ENCODE measurements around the gene PTPRM. TPM values are rescaled to one million over a fixed set of nuclear protein-coding genes. Genes with fewer than 3 reads are reported as not detected.

The PTPRM gene
- total and polyA plus RNA-seq, 2 experiments from 2014 or later, result 30.9 to 62.8 TPM

- no peaks in the 10 kb centered on the region for H3K9me3 ChIP-seq (ENCODE audit: low read depth)
- in situ Hi-C loops (cut with MboI), result no loop called here
- H3K27me3 ChIP-seq (replicated peaks; ENCODE audit: insufficient read depth), result no peaks in the 10 kb centered on the region
- H4K20me1 ChIP-seq (ENCODE audit: insufficient read depth), result no peaks in the 10 kb centered on the region
- no peaks in the 10 kb centered on the region for H3K9me2 ChIP-seq (ENCODE audit: insufficient read depth)
- H2AFZ ChIP-seq, result no peak overlapping the region
- H3K9ac ChIP-seq, result no peak overlapping the region
- no peaks in the 10 kb centered on the region for H3K4me1 ChIP-seq (ENCODE audit: insufficient read depth)
- TF ChIP-seq EZH2 (IDR thresholded peaks at IDR 0.05; ENCODE audit: insufficient read depth, poor library complexity, severe bottlenecking) (no peak), EZH2phosphoT487 (IDR thresholded peaks at IDR 0.05; ENCODE audit: insufficient read depth, low read depth) (no peak)
- no peak for DNase-seq
- H3K4me3 ChIP-seq, result no peak overlapping the region
- no peak overlapping the region for H3K27ac ChIP-seq
- H3F3A ChIP-seq (ENCODE audit: insufficient read depth), result no peaks in the 10 kb centered on the region
- H3K79me2 ChIP-seq (ENCODE audit: insufficient read depth), result no peaks in the 10 kb centered on the region
- 84 to 85% methylated on average over 4 of the region's 4 CpGs for WGBS, 2 experiments (ENCODE audit: low coverage in 1 of 2, low lambda C conversion rate in 2 of 2, missing lambda C conversion rate in 2 of 2)
- H3K36me3 ChIP-seq (ENCODE audit: low read depth), result no peaks in the 10 kb centered on the region
- H3K4me2 ChIP-seq (ENCODE audit: unreplicated experiment), result no peak overlapping the region
These were observed 440.9 kb downstream of the PTPRM start for GRCh38 chr18:8008033-8008432.

GRCh38 chr18:8011361-8011760, 444.2 kb downstream of the PTPRM start:
- peak; percentile 1 for DNase-seq
- Histone ChIP-seq H4K20me1 (ENCODE audit: insufficient read depth) (no peaks in the 10 kb centered on the region), H3F3A (ENCODE audit: insufficient read depth) (no peaks in the 10 kb centered on the region), H3K27me3 (replicated peaks; ENCODE audit: insufficient read depth) (no peaks in the 10 kb centered on the region), H2AFZ (no peak overlapping the region), H3K4me2 (ENCODE audit: unreplicated experiment) (no peak overlapping the region), H3K9me2 (ENCODE audit: insufficient read depth) (no peaks in the 10 kb centered on the region), H3K9ac (no peak overlapping the region), H3K4me1 (ENCODE audit: insufficient read depth) (no peaks in the 10 kb centered on the region), H3K36me3 (ENCODE audit: low read depth) (no peaks in the 10 kb centered on the region), H3K27ac (no peak overlapping the region), H3K4me3 (no peak overlapping the region), H3K79me2 (ENCODE audit: insufficient read depth) (no peaks in the 10 kb centered on the region), H3K9me3 (ENCODE audit: low read depth) (no peaks in the 10 kb centered on the region)
- WGBS, 2 experiments (ENCODE audit: low coverage in 1 of 2, low lambda C conversion rate in 2 of 2, missing lambda C conversion rate in 2 of 2), result 92 to 95% methylated on average over 1 of the region's 1 CpG
- in situ Hi-C loops (cut with MboI), result no loop called here
- no peak for TF ChIP-seq EZH2 (IDR thresholded peaks at IDR 0.05; ENCODE audit: insufficient read depth, poor library complexity, severe bottlenecking)
- no peak for TF ChIP-seq EZH2phosphoT487 (IDR thresholded peaks at IDR 0.05; ENCODE audit: insufficient read depth, low read depth)

GRCh38 chr18:8011906-8012305, 444.8 kb downstream of the PTPRM start:
- WGBS, 2 experiments (ENCODE audit: low coverage in 1 of 2, low lambda C conversion rate in 2 of 2, missing lambda C conversion rate in 2 of 2), result 81 to 82% methylated on average over 4 of the region's 4 CpGs
- in situ Hi-C loops (cut with MboI), result no loop called here

DNA sequence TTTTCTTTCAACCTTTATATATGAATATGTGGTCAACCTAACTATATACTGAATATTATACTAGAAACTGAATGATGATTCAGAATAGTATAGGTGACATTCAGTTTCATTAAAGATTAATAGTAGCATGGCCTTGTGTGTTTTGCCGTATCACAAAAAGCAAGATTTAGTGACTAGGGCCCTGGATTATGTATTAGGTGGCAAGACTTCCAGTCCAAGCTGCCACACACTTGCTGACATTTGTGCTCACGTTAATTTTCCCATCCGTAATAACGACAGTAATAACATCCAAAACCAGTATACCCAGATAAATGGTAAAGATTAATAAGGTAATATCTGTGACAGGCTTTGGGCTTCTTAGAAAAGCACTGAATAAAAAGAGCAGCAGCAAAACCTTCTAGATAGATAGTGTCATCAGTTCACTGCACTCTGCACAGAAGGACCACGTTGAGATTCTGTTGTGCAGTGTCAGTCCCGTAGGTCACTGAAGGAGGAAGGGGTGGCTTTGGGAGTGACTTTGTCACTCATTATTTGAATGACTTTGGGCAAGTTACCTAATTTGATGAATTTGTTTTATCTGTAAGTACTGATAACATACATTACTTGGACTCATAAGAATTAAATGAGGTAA, 451.7 kb downstream of the PTPRM start:
- no peaks in the 10 kb centered on the region for H3K9me3 ChIP-seq (ENCODE audit: low read depth)
- no peaks in the 10 kb centered on the region for H3F3A ChIP-seq (ENCODE audit: insufficient read depth)
- no peaks in the 10 kb centered on the region for H3K27me3 ChIP-seq (replicated peaks; ENCODE audit: insufficient read depth)
- no peak overlapping the region for H3K4me3 ChIP-seq
- no peaks in the 10 kb centered on the region for H3K4me1 ChIP-seq (ENCODE audit: insufficient read depth)
- TF ChIP-seq EZH2 (IDR thresholded peaks at IDR 0.05; ENCODE audit: insufficient read depth, poor library complexity, severe bottlenecking) (no peak), EZH2phosphoT487 (IDR thresholded peaks at IDR 0.05; ENCODE audit: insufficient read depth, low read depth) (no peak)
- no peaks in the 10 kb centered on the region for H3K9me2 ChIP-seq (ENCODE audit: insufficient read depth)
- H2AFZ ChIP-seq, result no peak overlapping the region
- WGBS, 2 experiments (ENCODE audit: low coverage in 1 of 2, low lambda C conversion rate in 2 of 2, missing lambda C conversion rate in 2 of 2), result 97 to 98% methylated on average over 6 of the region's 6 CpGs
- no peak overlapping the region for H3K4me2 ChIP-seq (ENCODE audit: unreplicated experiment)
- no peaks in the 10 kb centered on the region for H3K36me3 ChIP-seq (ENCODE audit: low read depth)
- H3K27ac ChIP-seq, result no peak overlapping the region
- in situ Hi-C loops (cut with MboI), result no loop called here
- H3K79me2 ChIP-seq (ENCODE audit: insufficient read depth), result no peaks in the 10 kb centered on the region
- H3K9ac ChIP-seq, result no peak overlapping the region
- no peaks in the 10 kb centered on the region for H4K20me1 ChIP-seq (ENCODE audit: insufficient read depth)
- DNase-seq, result no peak

More at GRCh38 chr18:8011906-8012305, 444.8 kb downstream of the PTPRM start:
- Histone ChIP-seq H3K9ac (no peak overlapping the region), H3K4me2 (ENCODE audit: unreplicated experiment) (no peak overlapping the region), H3K9me2 (ENCODE audit: insufficient read depth) (no peaks in the 10 kb centered on the region), H4K20me1 (ENCODE audit: insufficient read depth) (no peaks in the 10 kb centered on the region), H3K4me3 (no peak overlapping the region), H3K9me3 (ENCODE audit: low read depth) (no peaks in the 10 kb centered on the region), H3K27ac (no peak overlapping the region), H3K36me3 (ENCODE audit: low read depth) (no peaks in the 10 kb centered on the region), H3K27me3 (replicated peaks; ENCODE audit: insufficient read depth) (no peaks in the 10 kb centered on the region), H3K79me2 (ENCODE audit: insufficient read depth) (no peaks in the 10 kb centered on the region), H3K4me1 (ENCODE audit: insufficient read depth) (no peaks in the 10 kb centered on the region), H2AFZ (no peak overlapping the region), H3F3A (ENCODE audit: insufficient read depth) (no peaks in the 10 kb centered on the region)
- no peak for DNase-seq
- TF ChIP-seq EZH2 (IDR thresholded peaks at IDR 0.05; ENCODE audit: insufficient read depth, poor library complexity, severe bottlenecking) (no peak), EZH2phosphoT487 (IDR thresholded peaks at IDR 0.05; ENCODE audit: insufficient read depth, low read depth) (no peak)
